ENCODE results near the gene ITCH.
"Not testable (repeated sequence)": the region's sequence is repeated elsewhere in the genome, so short reads cannot be mapped to it uniquely, and the experiment has no call there.

Gene ITCH

GRCh38 chr20:34495307-34495706 is 132.2 kb downstream of the ITCH start:
- Histone ChIP-seq H3K27ac (replicated peaks; ENCODE audit: low read length) (no peak overlapping the region), H3K18ac (ENCODE audit: low read length) (no peak overlapping the region), H2BK15ac (ENCODE audit: low read length) (no peak overlapping the region), H3K4me1 (ENCODE audit: control insufficient read depth in 2 of 2, insufficient read depth in 1 of 2, low read depth in 1 of 2, low read length in 2 of 2) (no peaks in the 10 kb centered on the region), H3K9me3 (replicated peaks in 1 of 2; ENCODE audit: control insufficient read depth in 2 of 2, insufficient read depth in 1 of 2, low read depth in 1 of 2, low read length in 2 of 2) (peaks cover 2 to 30% of the 10 kb centered on the region in 2 donors), H3K4me3 (ENCODE audit: low read length in 2 of 2) (no peak overlapping the region), H2AFZ (ENCODE audit: low read length) (no peak overlapping the region), H3K4me2 (ENCODE audit: insufficient read depth, low read length, poor library complexity, severe bottlenecking) (no peak overlapping the region), H2BK5ac (ENCODE audit: low read length) (no peak overlapping the region), H3K79me1 (ENCODE audit: low read depth, low read length) (peaks cover 3% of the 10 kb centered on the region), H3K4ac (ENCODE audit: low read length) (no peak overlapping the region), H2BK12ac (ENCODE audit: low read length) (no peak overlapping the region), H2AK5ac (ENCODE audit: low read depth, low read length) (no peak overlapping the region), H3K9ac (ENCODE audit: low read depth, low read length, poor library complexity) (no peak overlapping the region), H2BK120ac (ENCODE audit: low read depth, low read length) (no peak overlapping the region), H3K36me3 (replicated peaks in 1 of 2; ENCODE audit: control insufficient read depth in 2 of 2, insufficient read depth in 2 of 2, low read length in 2 of 2) (peaks cover 23 to 85% of the 10 kb centered on the region in 2 donors), H3K23ac (ENCODE audit: low read depth, low read length, poor library complexity) (no peak overlapping the region), H4K8ac (ENCODE audit: low read depth, low read length) (no peak overlapping the region), H3K14ac (ENCODE audit: low read length) (no peak overlapping the region), H4K91ac (ENCODE audit: low read depth, low read length, poor library complexity) (no peak overlapping the region), H3K27me3 (ENCODE audit: control insufficient read depth in 3 of 3, insufficient read depth in 3 of 3, low read depth in 1 of 3, low read length in 3 of 3) (no peaks in the 10 kb centered on the region)
- no CpG with 5 or more reads among the region's 7 CpGs for WGBS, 2 donors (ENCODE audit: extremely low coverage in 2 of 2, insufficient read length in 2 of 2, insufficient replicate concordance in 1 of 2)
- DNase-seq (ENCODE audit: low spot score): no peak

GRCh38 chr20:34495916-34496315 is 132.8 kb downstream of the ITCH start:
- peaks cover 20 to 85% of the 10 kb centered on the region in 2 donors for H3K36me3 ChIP-seq (replicated peaks in 1 of 2; ENCODE audit: control insufficient read depth in 2 of 2, insufficient read depth in 2 of 2, low read length in 2 of 2)
- no peak overlapping the region for H4K8ac ChIP-seq (ENCODE audit: low read depth, low read length)
- no CpG with 5 or more reads among the region's 1 CpG for WGBS, 2 donors (ENCODE audit: extremely low coverage in 2 of 2, insufficient read length in 2 of 2, insufficient replicate concordance in 1 of 2)
- H2BK12ac ChIP-seq (ENCODE audit: low read length): no peak overlapping the region
- no peak overlapping the region for H3K4me2 ChIP-seq (ENCODE audit: insufficient read depth, low read length, poor library complexity, severe bottlenecking)
- no peak overlapping the region for H3K9ac ChIP-seq (ENCODE audit: low read depth, low read length, poor library complexity)
- no peak overlapping the region for H3K4ac ChIP-seq (ENCODE audit: low read length)
- no peak overlapping the region for H2BK15ac ChIP-seq (ENCODE audit: low read length)
- no peak overlapping the region for H2AFZ ChIP-seq (ENCODE audit: low read length)
- H3K18ac ChIP-seq (ENCODE audit: low read length): no peak overlapping the region
- no peak overlapping the region for H2AK5ac ChIP-seq (ENCODE audit: low read depth, low read length)
- no peak overlapping the region for H4K91ac ChIP-seq (ENCODE audit: low read depth, low read length, poor library complexity)
- H3K27ac ChIP-seq (replicated peaks; ENCODE audit: low read length): no peak overlapping the region
- H3K23ac ChIP-seq (ENCODE audit: low read depth, low read length, poor library complexity): no peak overlapping the region
- no peak for DNase-seq (ENCODE audit: low spot score)
- no peaks in the 10 kb centered on the region for H3K27me3 ChIP-seq (ENCODE audit: control insufficient read depth in 3 of 3, insufficient read depth in 3 of 3, low read depth in 1 of 3, low read length in 3 of 3)
- H2BK120ac ChIP-seq (ENCODE audit: low read depth, low read length): no peak overlapping the region
- H3K4me1 ChIP-seq (ENCODE audit: control insufficient read depth in 2 of 2, insufficient read depth in 1 of 2, low read depth in 1 of 2, low read length in 2 of 2): no peaks in the 10 kb centered on the region
- H3K14ac ChIP-seq (ENCODE audit: low read length): no peak overlapping the region
- H2BK5ac ChIP-seq (ENCODE audit: low read length): no peak overlapping the region
- no peak overlapping the region for H3K4me3 ChIP-seq (ENCODE audit: low read length in 2 of 2)
- peaks cover 2 to 36% of the 10 kb centered on the region in 2 donors for H3K9me3 ChIP-seq (replicated peaks in 1 of 2; ENCODE audit: control insufficient read depth in 2 of 2, insufficient read depth in 1 of 2, low read depth in 1 of 2, low read length in 2 of 2)
- peaks cover 3% of the 10 kb centered on the region for H3K79me1 ChIP-seq (ENCODE audit: low read depth, low read length)

DNA sequence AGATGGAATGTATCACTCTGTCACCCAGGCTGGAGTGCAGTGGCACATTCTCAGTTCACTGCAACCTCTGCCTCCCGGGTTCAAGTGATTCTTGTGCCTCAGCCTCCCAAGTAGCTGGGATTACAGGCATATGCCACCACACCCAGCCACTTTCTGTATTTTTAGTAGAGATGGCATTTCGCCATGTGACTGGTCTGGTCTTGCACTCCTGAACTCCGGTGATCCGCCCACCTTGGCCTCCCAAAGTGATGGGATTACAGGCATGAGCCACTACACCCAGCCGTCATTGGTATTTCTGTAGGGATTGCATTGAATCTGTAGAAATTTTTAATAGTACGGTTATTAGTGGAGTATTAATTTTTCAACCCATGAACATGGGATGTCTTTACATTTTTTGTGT is 134.5 kb downstream of the ITCH start:
- not testable (repeated sequence) for H2BK12ac ChIP-seq (ENCODE audit: low read length); H4K91ac ChIP-seq (ENCODE audit: low read depth, low read length, poor library complexity); DNase-seq (ENCODE audit: low spot score); H3K18ac ChIP-seq (ENCODE audit: low read length); H3K9ac ChIP-seq (ENCODE audit: low read depth, low read length, poor library complexity); H3K23ac ChIP-seq (ENCODE audit: low read depth, low read length, poor library complexity); H2AFZ ChIP-seq (ENCODE audit: low read length); H2AK5ac ChIP-seq (ENCODE audit: low read depth, low read length); H3K4me3 ChIP-seq (ENCODE audit: low read length in 2 of 2); H2BK120ac ChIP-seq (ENCODE audit: low read depth, low read length); H3K27ac ChIP-seq (replicated peaks; ENCODE audit: low read length); H3K4ac ChIP-seq (ENCODE audit: low read length); H3K14ac ChIP-seq (ENCODE audit: low read length); H2BK5ac ChIP-seq (ENCODE audit: low read length); H3K27me3 ChIP-seq (ENCODE audit: control insufficient read depth in 3 of 3, insufficient read depth in 3 of 3, low read depth in 1 of 3, low read length in 3 of 3); H4K8ac ChIP-seq (ENCODE audit: low read depth, low read length); H3K4me1 ChIP-seq (ENCODE audit: control insufficient read depth in 2 of 2, insufficient read depth in 1 of 2, low read depth in 1 of 2, low read length in 2 of 2); H3K4me2 ChIP-seq (ENCODE audit: insufficient read depth, low read length, poor library complexity, severe bottlenecking); H2BK15ac ChIP-seq (ENCODE audit: low read length); H3K79me1 ChIP-seq (ENCODE audit: low read depth, low read length)
- H3K9me3 ChIP-seq (replicated peaks in 1 of 2; ENCODE audit: control insufficient read depth in 2 of 2, insufficient read depth in 1 of 2, low read depth in 1 of 2, low read length in 2 of 2): peaks cover 2 to 40% of the 10 kb centered on the region in 2 donors
- peaks cover 16 to 79% of the 10 kb centered on the region in 2 donors for H3K36me3 ChIP-seq (replicated peaks in 1 of 2; ENCODE audit: control insufficient read depth in 2 of 2, insufficient read depth in 2 of 2, low read length in 2 of 2)
- no CpG with 5 or more reads among the region's 6 CpGs for WGBS, 2 donors (ENCODE audit: extremely low coverage in 2 of 2, insufficient read length in 2 of 2, insufficient replicate concordance in 1 of 2)

GRCh38 chr20:34500823-34501222 is 137.8 kb downstream of the ITCH start:
- no CpG with 5 or more reads among the region's 1 CpG for WGBS, 2 donors (ENCODE audit: extremely low coverage in 2 of 2, insufficient read length in 2 of 2, insufficient replicate concordance in 1 of 2)

More at GRCh38 chr20:34500823-34501222, 137.8 kb downstream of the ITCH start:
- H3K14ac ChIP-seq (ENCODE audit: low read length): no peak overlapping the region
- H3K4me3 ChIP-seq (ENCODE audit: low read length in 2 of 2): no peak overlapping the region
- H3K27ac ChIP-seq (replicated peaks; ENCODE audit: low read length): no peak overlapping the region
- no peaks in the 10 kb centered on the region for H3K27me3 ChIP-seq (ENCODE audit: control insufficient read depth in 3 of 3, insufficient read depth in 3 of 3, low read depth in 1 of 3, low read length in 3 of 3)
- H4K91ac ChIP-seq (ENCODE audit: low read depth, low read length, poor library complexity): no peak overlapping the region
- H4K8ac ChIP-seq (ENCODE audit: low read depth, low read length): no peak overlapping the region
- H2AK5ac ChIP-seq (ENCODE audit: low read depth, low read length): no peak overlapping the region
- no peak overlapping the region for H3K4ac ChIP-seq (ENCODE audit: low read length)
- H3K4me1 ChIP-seq (ENCODE audit: control insufficient read depth in 2 of 2, insufficient read depth in 1 of 2, low read depth in 1 of 2, low read length in 2 of 2): no peaks in the 10 kb centered on the region
- no peak overlapping the region for H2BK5ac ChIP-seq (ENCODE audit: low read length)
- H3K18ac ChIP-seq (ENCODE audit: low read length): no peak overlapping the region
- no peak overlapping the region for H2BK12ac ChIP-seq (ENCODE audit: low read length)
- no peak for DNase-seq (ENCODE audit: low spot score)
- H2BK120ac ChIP-seq (ENCODE audit: low read depth, low read length): no peak overlapping the region
- no peaks in the 10 kb centered on the region for H3K79me1 ChIP-seq (ENCODE audit: low read depth, low read length)
- H3K36me3 ChIP-seq (replicated peaks in 1 of 2; ENCODE audit: control insufficient read depth in 2 of 2, insufficient read depth in 2 of 2, low read length in 2 of 2): peaks cover 12 to 77% of the 10 kb centered on the region in 2 donors
- H2AFZ ChIP-seq (ENCODE audit: low read length): no peak overlapping the region
- no peak overlapping the region for H3K9ac ChIP-seq (ENCODE audit: low read depth, low read length, poor library complexity)
- no peak overlapping the region for H3K23ac ChIP-seq (ENCODE audit: low read depth, low read length, poor library complexity)
- H3K4me2 ChIP-seq (ENCODE audit: insufficient read depth, low read length, poor library complexity, severe bottlenecking): no peak overlapping the region
- H2BK15ac ChIP-seq (ENCODE audit: low read length): no peak overlapping the region
- H3K9me3 ChIP-seq (replicated peaks in 1 of 2; ENCODE audit: control insufficient read depth in 2 of 2, insufficient read depth in 1 of 2, low read depth in 1 of 2, low read length in 2 of 2): peaks cover 0 to 40% of the 10 kb centered on the region in 2 donors
